Measurements from ENCODE around the gene CREB5.

Gene CREB5

DNA sequence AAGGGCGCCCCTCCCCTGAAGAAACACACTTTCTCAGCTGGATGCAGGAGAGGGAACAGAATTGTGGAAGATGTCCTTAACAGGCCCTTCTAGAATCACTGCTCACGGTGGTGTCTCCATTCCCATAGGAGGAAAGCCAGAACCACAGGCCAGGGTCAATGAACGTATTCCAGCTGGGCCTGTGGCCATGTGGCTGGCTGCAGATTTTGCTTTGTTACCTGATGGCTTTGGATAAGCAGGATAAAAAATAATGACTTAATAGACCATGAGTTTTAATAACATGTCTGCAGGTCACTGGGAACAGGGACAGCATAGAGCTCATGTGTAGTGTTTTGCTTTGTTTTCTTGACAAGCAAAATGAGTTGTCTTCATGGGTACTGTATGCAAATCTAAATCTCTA lies 335.5 kb downstream of the CREB5 start:
- DNase-seq (ENCODE audit: low spot score): no peak

GRCh38 chr7:28748346-28748745 lies 336.0 kb downstream of the CREB5 start:
- DNase-seq (ENCODE audit: low spot score): no peak

- DNase-seq (ENCODE audit: low spot score): no peak
Observed at GRCh38 chr7:28748933-28749584, 336.7 kb downstream of the CREB5 start.

- DNase-seq (ENCODE audit: low spot score): no peak
Observed at GRCh38 chr7:28749638-28750037, 337.3 kb downstream of the CREB5 start.

DNA sequence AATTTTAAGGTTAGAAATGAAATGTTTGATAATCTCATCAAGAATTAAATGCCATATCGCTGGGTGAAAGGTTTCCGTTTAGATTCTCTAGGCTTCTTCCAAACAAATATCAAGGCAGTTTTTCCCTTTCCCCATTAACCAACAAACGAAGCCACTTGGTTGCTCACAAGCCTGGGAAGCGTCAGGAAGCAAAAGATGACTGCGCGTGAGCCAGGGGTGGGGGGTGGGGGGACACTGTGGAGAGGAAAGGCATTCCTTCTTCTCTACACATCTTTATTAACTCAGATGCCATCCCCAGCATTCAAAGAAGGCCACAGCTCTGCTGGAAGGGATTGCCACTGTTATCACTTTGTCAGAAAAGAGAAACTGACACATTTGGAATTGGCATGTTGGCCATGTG lies 338.7 kb downstream of the CREB5 start:
- DNase-seq (ENCODE audit: low spot score): no peak

- DNase-seq (ENCODE audit: low spot score): no peak
Observed at GRCh38 chr7:28753613-28754012, 341.3 kb downstream of the CREB5 start.

- peak; percentile 23 for DNase-seq (ENCODE audit: low spot score)
Observed at GRCh38 chr7:28754027-28754426, 341.7 kb downstream of the CREB5 start.

GRCh38 chr7:28754447-28754846 lies 342.1 kb downstream of the CREB5 start:
- no peak for DNase-seq (ENCODE audit: low spot score)

GRCh38 chr7:28755255-28755654 lies 342.9 kb downstream of the CREB5 start:
- no peak for DNase-seq (ENCODE audit: low spot score)

GRCh38 chr7:28758186-28758585 lies 345.9 kb downstream of the CREB5 start:
- no peak for DNase-seq (ENCODE audit: low spot score)

- no peak for DNase-seq (ENCODE audit: low spot score)
Observed at GRCh38 chr7:28759475-28759971, 347.2 kb downstream of the CREB5 start.

GRCh38 chr7:28761505-28761904 lies 349.2 kb downstream of the CREB5 start:
- no peak for DNase-seq (ENCODE audit: low spot score)

DNA sequence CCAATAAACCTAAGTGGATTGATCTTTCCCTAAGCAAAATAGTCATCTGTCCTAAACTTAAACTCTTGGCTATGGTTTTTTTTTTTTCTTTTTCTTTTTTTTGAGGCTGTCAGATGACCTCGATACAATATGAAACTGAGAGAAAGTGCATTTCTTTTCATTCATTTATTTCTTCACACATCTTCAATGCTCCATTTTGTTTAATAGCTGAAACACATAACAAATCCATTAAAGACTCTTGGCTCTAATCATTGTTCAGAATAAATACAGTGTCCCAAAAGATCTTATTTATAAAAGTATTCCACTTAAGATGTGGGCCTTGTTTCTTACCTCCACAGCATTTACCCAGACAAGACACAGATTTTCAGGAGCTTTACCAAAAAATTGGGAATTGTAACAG lies 350.3 kb downstream of the CREB5 start:
- no peak for DNase-seq (ENCODE audit: low spot score)

- no peak for DNase-seq (ENCODE audit: low spot score)
Observed at GRCh38 chr7:28766359-28766758, 354.0 kb downstream of the CREB5 start.

- no peak for DNase-seq (ENCODE audit: low spot score)
Observed at GRCh38 chr7:28767356-28767755, 355.0 kb downstream of the CREB5 start.

DNA sequence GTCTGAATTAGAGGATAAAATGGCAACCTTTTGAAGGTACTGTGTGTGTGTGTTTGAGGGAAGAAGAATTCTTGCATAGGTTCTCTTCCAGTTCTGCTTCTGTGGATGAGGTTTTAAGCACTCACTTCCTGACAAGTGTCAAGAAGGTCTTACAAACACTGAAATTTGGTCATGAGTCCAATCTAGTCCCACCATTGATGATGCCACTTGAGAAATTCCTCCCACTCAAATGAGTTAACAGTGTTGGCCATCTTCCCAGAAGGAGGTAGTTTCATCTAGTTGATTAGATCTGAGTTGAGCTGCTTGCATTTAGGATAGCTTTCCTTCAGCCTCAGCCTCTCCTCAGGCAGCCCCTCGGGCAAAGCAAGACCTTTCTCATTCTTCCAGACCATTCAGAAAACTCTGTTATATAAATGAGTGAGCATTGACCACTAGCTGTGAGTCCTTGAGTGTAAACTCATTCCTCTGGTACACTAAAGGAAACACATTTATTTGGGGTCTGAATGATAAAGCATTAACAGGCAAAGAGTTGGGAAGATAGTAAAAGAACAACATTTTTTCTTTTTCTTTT lies 356.3 kb downstream of the CREB5 start:
- DNase-seq (ENCODE audit: low spot score): no peak

DNA sequence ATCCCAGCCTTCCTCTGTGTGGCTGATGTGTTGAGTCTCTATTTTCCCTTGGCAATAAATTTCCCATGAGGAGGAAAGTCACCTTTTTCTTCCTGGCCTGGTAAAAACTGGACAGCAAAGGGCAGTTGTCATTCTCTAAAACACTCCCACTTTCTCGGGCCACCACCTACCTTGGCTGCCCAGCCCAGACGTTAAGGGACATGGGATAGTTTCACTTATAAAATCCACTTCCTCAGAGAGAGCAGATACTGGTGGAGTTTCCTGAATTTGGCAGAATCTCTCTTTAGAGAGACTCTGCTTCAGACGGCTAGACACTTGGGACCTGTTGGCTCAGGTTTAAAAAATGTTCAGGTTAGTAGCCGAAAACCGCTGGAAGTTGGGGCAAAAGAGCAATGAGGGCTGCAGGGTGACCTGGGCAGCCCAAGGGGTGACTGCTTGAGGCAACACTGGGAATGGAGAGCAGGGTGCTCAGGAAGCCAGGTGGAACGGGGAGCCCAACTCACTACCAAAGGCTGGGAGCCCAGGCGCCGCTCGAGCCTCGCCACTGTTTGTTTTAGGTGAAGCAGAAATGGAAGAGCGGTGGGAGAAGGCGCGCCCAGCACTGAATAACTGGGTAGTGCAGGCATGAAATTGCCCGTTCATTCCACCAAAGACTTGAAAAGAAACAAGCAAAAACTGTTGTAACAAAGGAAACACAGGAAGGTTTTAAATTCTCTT lies 359.7 kb downstream of the CREB5 start:
- DNase-seq (ENCODE audit: low spot score): no peak

GRCh38 chr7:28773423-28774145 lies 361.3 kb downstream of the CREB5 start:
- DNase-seq (ENCODE audit: low spot score): no peak

GRCh38 chr7:28774261-28774988 lies 362.1 kb downstream of the CREB5 start:
- no peak for DNase-seq (ENCODE audit: low spot score)

DNA sequence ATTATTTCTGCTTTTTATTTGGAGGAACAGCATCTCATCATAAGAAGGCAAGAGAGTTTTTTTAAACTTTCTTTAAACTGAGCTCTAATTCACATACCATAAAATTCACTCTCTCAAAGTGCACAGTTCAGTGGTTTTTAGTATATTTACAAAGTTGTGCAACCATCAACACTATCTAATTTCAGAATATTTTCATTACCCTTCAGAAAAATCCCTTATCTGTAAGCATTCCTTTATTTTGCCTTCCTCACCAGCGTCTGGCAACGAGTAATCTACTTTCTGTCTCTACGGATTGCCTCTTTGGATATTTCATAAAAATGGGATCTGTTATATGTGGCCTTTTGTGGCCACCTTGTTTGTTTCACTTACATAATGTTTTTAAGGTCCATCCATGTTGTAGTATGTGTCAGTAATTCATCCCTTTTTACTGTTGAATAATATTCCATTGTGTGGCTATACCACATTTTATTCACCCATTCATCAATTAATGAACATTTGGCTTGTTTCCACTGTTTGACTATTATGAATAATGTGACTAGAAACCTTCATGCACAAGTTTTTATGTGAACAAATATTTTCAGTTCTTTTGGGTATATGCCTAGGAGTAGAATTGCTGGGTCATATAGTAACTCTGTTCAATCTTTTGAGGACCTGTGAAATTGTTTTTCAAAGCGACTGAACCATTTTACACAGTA lies 364.3 kb downstream of the CREB5 start:
- no peak for DNase-seq (ENCODE audit: low spot score)

DNA sequence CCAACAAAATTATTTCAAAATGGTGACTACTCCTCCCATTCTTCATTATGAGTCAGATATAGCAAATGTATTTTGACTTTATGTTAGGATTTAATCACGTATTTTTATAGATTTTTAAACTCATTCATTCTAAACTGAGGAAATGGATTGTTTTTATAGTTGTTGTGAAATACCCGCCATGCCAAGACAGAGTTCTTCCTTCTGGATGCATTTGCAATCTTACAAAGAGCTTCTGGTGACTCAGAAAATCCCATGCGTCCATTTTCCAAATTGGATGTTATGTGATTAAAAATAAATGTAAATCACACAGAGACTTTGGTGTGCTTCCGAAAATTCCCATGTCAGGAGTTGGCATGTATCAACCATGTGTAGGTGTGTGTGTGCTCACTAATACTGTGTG lies 366.5 kb downstream of the CREB5 start:
- no peak for DNase-seq (ENCODE audit: low spot score)

Measured in HuH-7 (cell line).